AG09309 (cell line): Measurements from ENCODE around the gene CDKN2B-AS1.

ENCODE experiments used
- DNase-seq: peaks from one replicate; pipeline ENCODE4 v3.0.0-alpha.2; 2010; ENCODE audit warnings: low read depth
- H3K4me3 ChIP-seq: 2 replicates; pipeline ENCODE4 v1.5.1; 2011; ENCODE audit warnings: mild to moderate bottlenecking, low read depth, low read length, moderate library complexity; ENCODE audit not compliant: control insufficient read depth
- TF ChIP-seq, protein P1 (sequence below): IDR thresholded peaks from 2 replicates; pipeline ENCODE4 v1.5.1; 2011; ENCODE audit warnings: mild to moderate bottlenecking, low read depth, low read length, inconsistent platforms; ENCODE audit not compliant: insufficient read depth, control insufficient read depth; ENCODE audit errors: missing control alignments

Gene CDKN2B-AS1

GRCh38 chr9:22157276-22157675 is 162.7 kb downstream of the CDKN2B-AS1 start:
- TF ChIP-seq, protein P1, sequence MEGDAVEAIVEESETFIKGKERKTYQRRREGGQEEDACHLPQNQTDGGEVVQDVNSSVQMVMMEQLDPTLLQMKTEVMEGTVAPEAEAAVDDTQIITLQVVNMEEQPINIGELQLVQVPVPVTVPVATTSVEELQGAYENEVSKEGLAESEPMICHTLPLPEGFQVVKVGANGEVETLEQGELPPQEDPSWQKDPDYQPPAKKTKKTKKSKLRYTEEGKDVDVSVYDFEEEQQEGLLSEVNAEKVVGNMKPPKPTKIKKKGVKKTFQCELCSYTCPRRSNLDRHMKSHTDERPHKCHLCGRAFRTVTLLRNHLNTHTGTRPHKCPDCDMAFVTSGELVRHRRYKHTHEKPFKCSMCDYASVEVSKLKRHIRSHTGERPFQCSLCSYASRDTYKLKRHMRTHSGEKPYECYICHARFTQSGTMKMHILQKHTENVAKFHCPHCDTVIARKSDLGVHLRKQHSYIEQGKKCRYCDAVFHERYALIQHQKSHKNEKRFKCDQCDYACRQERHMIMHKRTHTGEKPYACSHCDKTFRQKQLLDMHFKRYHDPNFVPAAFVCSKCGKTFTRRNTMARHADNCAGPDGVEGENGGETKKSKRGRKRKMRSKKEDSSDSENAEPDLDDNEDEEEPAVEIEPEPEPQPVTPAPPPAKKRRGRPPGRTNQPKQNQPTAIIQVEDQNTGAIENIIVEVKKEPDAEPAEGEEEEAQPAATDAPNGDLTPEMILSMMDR = no peak
- no peak for DNase-seq

GRCh38 chr9:22157828-22158227 is 163.2 kb downstream of the CDKN2B-AS1 start:
- no peak for DNase-seq
- TF ChIP-seq, protein P1 = no peak
- no peak overlapping the region for H3K4me3 ChIP-seq

More at GRCh38 chr9:22157276-22157675, 162.7 kb downstream of the CDKN2B-AS1 start:
- H3K4me3 ChIP-seq = no peak overlapping the region

DNA sequence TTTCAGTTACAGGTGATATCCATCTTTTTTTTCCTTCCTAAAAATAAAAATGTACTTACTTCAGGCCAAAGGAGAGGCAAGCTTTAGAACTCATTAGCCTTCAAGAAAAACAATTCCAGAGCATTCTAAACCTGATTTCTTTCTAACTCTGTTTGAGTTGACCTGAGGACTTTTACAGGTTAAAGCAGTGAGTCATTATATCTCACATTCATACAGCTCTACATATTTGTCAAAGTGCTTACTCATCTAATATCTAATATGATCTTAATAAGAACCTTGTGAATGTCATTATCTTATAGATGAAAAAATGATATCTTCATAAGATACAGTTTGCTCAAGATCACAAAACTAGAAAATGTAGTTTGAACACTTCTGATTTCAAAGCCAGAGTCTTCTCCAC is 163.7 kb downstream of the CDKN2B-AS1 start:
- H3K4me3 ChIP-seq = no peak overlapping the region
- TF ChIP-seq, protein P1 = no peak
- DNase-seq = no peak

DNA sequence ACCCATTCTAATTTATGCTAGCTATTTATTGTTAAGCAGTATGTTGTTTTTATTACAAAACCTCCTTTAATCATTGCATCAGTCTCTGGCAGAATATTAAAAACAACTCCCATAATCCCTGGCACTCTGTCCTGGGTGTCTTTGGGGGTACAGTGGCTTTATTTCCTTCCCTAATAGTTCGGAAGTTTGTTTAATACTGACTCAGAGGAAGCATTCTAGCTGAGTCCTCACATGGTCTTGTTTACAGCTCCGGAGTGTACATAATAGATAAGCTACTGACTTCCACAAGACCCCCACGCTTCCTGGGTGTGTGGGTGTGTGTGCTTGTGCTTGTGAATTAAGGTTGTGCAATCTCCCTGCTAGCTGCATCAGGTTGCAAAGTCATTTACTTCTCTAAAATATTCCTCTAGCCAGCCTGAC is 164.3 kb downstream of the CDKN2B-AS1 start:
- no peak overlapping the region for H3K4me3 ChIP-seq
- TF ChIP-seq, protein P1 = no peak
- peak; percentile 55 for DNase-seq

- H3K4me3 ChIP-seq = no peak overlapping the region
- TF ChIP-seq, protein P1 = no peak
- DNase-seq = no peak
These were observed 165.0 kb downstream of the CDKN2B-AS1 start for GRCh38 chr9:22159586-22159985.

GRCh38 chr9:22160221-22160620 is 165.6 kb downstream of the CDKN2B-AS1 start:
- DNase-seq = no peak
- H3K4me3 ChIP-seq = no peak overlapping the region
- TF ChIP-seq, protein P1 = no peak

GRCh38 chr9:22165144-22165543 is 170.6 kb downstream of the CDKN2B-AS1 start:
- TF ChIP-seq, protein P1 = no peak
- H3K4me3 ChIP-seq = no peak overlapping the region
- no peak for DNase-seq
